ENCODE results near the gene FADS6. TPM values are rescaled to one million over a fixed set of nuclear protein-coding genes. Genes with fewer than 3 reads are reported as not detected.

FADS6 gene
- total and polyA plus RNA-seq, 7 donors, result 0.01 TPM; not detected in 6

DNA sequence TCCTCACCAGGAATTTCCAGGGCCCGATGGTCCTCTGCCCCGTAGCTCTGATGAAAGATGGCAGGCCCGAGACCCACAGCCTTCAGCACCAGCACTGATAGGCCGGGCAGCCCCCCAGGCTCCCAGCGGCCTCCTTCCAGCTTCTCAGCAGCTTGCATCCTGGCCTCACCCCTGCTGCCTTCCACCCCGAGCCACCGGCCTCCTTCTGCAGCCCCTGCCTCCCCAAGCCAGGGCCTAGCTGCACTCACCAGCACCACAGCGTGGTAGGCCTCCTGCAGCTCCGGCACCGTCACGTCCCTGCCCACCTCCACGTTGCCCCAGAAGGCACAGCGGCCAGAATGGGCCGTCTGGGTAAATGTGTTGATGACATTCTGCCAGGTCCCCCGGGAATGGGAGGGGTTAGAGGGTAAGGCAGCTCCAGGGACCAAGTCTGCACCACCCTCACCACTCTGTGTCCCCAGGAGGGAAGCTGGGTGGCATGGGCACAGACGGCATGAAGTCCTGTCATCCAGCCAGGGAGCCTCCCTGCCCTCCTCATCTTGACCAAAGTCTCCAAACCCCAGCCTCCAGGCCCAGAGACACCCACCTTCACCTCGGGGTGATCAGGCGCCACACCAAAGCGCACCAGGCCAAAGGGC lies 27.1 kb downstream of the FADS6 start:
- H3K27ac ChIP-seq, result no peak overlapping the region
- ATAC-seq, result no peak
- no peak overlapping the region for H3K4me3 ChIP-seq
- intact Hi-C loops (cut with DNase I), result no loop called here
- H3K4me1 ChIP-seq, result peaks cover 5% of the 10 kb centered on the region
- 79 to 82% (median 79%) methylated on average over 19 of the region's 19 CpGs for WGBS, 3 donors
- H3K9me3 ChIP-seq, result no peaks in the 10 kb centered on the region
- DNase-seq, result peak in 1 of 2 donors; percentile 44
- TF ChIP-seq, protein P1, sequence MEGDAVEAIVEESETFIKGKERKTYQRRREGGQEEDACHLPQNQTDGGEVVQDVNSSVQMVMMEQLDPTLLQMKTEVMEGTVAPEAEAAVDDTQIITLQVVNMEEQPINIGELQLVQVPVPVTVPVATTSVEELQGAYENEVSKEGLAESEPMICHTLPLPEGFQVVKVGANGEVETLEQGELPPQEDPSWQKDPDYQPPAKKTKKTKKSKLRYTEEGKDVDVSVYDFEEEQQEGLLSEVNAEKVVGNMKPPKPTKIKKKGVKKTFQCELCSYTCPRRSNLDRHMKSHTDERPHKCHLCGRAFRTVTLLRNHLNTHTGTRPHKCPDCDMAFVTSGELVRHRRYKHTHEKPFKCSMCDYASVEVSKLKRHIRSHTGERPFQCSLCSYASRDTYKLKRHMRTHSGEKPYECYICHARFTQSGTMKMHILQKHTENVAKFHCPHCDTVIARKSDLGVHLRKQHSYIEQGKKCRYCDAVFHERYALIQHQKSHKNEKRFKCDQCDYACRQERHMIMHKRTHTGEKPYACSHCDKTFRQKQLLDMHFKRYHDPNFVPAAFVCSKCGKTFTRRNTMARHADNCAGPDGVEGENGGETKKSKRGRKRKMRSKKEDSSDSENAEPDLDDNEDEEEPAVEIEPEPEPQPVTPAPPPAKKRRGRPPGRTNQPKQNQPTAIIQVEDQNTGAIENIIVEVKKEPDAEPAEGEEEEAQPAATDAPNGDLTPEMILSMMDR (IDR thresholded peaks at IDR 0.05), result no peak
- H3K36me3 ChIP-seq (ENCODE audit: insufficient read depth in 1 of 2, low read depth in 1 of 2), result no peaks in the 10 kb centered on the region
- H3K27me3 ChIP-seq (ENCODE audit: insufficient read depth in 3 of 3, low read length in 2 of 3), result peaks cover 0 to 8% (median 6%) of the 10 kb centered on the region in 3 donors

DNA sequence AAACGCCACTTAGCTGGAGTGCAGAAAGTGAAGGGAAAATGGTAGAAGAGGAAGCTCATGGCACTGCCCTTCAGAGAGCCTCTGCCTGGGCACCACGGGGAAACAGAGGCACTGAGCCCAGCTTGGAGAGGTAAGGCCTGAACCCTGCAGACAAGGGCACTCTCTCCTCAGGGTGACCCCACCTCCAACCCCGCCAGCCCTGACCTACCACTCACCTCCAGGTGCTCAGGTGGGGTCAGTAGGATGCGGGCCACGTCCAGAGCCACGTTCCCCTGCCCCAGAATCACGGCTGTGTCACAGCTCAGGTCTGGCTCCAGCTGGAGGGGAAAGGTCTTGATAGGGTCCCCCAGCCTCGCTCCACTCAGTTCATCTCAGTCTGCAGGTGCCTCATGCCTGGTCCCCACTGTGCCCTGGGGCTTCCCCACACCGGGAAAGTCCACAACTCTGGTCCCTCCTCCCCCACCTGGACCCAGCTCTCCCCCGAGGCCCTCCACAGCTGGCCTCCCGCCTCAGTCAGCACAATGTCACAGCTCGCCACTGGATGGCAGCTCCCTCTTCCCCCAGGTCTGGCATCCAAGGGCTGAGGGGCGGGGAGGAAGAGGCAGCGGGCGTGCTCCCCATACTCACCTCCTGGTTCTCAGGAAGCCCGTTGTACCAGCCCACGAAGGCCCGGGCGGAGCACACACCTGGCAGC lies 27.8 kb downstream of the FADS6 start:
- WGBS, 3 donors, result 81 to 82% (median 81%) methylated on average over 18 to 19 of the region's 19 CpGs
- DNase-seq, result peak in 1 of 2 donors; percentile 45
- intact Hi-C loops (cut with DNase I), result loop anchor here in 1 of 2 donors (1.0 kb wide), 1 partner anchor 74 kb away; no protein-coding TSS in a partner anchor
- Histone ChIP-seq H3K9me3 (no peaks in the 10 kb centered on the region), H3K36me3 (ENCODE audit: insufficient read depth in 1 of 2, low read depth in 1 of 2) (no peaks in the 10 kb centered on the region), H3K4me3 (no peak overlapping the region), H3K27ac (no peak overlapping the region), H3K27me3 (ENCODE audit: insufficient read depth in 3 of 3, low read length in 2 of 3) (peaks cover 0 to 14% (median 12%) of the 10 kb centered on the region in 3 donors), H3K4me1 (peaks cover 12% of the 10 kb centered on the region)
- TF ChIP-seq, protein P1 (IDR thresholded peaks at IDR 0.05), result no peak
- no peak for ATAC-seq

DNA sequence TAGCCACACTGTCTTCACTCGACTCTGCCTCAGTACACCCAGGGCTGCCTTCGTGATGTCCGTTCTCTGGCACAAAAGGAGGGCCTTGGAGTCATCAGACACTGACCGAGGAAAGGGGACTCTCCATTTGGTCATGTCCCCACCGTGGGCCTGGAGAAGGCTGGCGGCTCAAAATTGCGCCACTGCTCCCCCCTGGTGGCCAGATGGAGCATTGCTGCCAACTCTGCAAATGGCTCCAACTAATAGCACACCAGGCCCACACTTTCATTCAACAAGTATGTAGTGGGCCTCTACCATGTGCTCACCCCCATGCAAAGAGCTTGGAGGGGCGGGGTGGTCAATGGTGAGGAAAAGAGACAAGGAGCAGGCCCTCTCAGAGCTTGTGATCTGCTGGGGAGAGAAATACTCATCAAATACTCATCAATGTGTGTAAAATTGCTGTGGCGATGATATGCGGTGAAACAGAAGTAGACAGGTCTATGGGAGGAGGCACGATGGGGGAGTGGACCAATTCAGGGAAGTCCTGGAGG lies 28.5 kb downstream of the FADS6 start:
- TF ChIP-seq, protein P1 (IDR thresholded peaks at IDR 0.05), result peak; percentile 95
- intact Hi-C loops (cut with DNase I), result loop anchor here in 1 of 2 donors (1.0 kb wide), 2 partner anchors 74 to 121 kb away; no protein-coding TSS in a partner anchor
- WGBS, 3 donors, result 20 to 24% (median 23%) methylated on average over 11 of the region's 11 CpGs
- DNase-seq (peak; percentile 75 to 88), ATAC-seq (peak; percentile 69 to 87 (median 76))
- Histone ChIP-seq H3K4me3 (no peak overlapping the region), H3K27ac (no peak overlapping the region), H3K27me3 (ENCODE audit: insufficient read depth in 3 of 3, low read length in 2 of 3) (peaks cover 0 to 22% (median 17%) of the 10 kb centered on the region in 3 donors), H3K9me3 (no peaks in the 10 kb centered on the region), H3K4me1 (peaks cover 18% of the 10 kb centered on the region), H3K36me3 (ENCODE audit: insufficient read depth in 1 of 2, low read depth in 1 of 2) (no peaks in the 10 kb centered on the region)

DNA sequence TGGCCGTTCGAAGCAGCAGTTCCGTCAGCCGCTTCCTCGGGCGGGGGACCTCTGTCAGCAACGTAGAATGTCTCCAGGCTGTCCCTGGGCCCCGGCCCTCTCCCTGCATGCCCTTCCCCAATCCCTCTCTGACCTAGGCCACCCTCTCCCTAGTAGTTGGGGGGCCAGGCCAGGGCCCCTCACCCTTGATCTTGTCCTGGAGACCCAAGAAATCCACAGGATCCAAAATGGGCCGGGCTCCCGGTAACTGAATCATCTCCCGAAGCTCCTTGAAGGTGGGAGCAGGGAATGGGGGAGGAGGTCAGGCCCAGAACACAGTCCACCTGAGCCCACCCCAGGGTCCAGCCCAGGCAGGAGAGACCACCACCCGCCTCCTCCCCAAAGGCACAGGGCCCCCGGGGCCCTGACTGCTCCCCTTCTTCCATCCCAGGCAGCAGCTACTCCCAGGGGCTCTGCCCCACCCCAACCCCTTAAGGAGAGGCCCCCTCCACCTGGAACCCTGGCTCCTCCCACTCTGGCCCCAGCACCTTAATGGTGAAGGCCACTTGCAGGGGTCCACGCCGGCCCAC lies 29.1 kb downstream of the FADS6 start:
- no peak for ATAC-seq
- Histone ChIP-seq H3K4me3 (no peak overlapping the region), H3K4me1 (peaks cover 18% of the 10 kb centered on the region), H3K9me3 (no peaks in the 10 kb centered on the region), H3K36me3 (ENCODE audit: insufficient read depth in 1 of 2, low read depth in 1 of 2) (no peaks in the 10 kb centered on the region), H3K27me3 (ENCODE audit: insufficient read depth in 3 of 3, low read length in 2 of 3) (peaks cover 3 to 26% (median 19%) of the 10 kb centered on the region in 3 donors), H3K27ac (no peak overlapping the region)
- WGBS, 3 donors, result 91 to 92% (median 92%) methylated on average over 15 of the region's 15 CpGs
- TF ChIP-seq, protein P1 (IDR thresholded peaks at IDR 0.05), result no peak
- intact Hi-C loops (cut with DNase I), result loop anchor here in 1 of 2 donors (1.0 kb wide), 1 partner anchor 120 kb away; no protein-coding TSS in a partner anchor
- DNase-seq, result no peak
